Right renal cortex interstitium (tissue), 3 donors: ENCODE measurements around the gene NSUN6. TPM values are rescaled to one million over a fixed set of nuclear protein-coding genes. Genes with fewer than 3 reads are reported as not detected.

Experiments used
- DNase-seq, 3 donors: peaks; one replicate each; pipeline ENCODE4 v3.0.0-alpha.2; 2013; ENCODE audit warnings: low read depth in 3 of 3, low spot score in 2 of 3
- polyA plus RNA-seq, 3 donors: library from polyadenylated mRNA; unstranded; fragments of 120-200 nt; gene quantifications; one replicate each; pipeline ENCODE4 v1.2.1, GENCODE V29; 2013; ENCODE audit not compliant: insufficient read length in 3 of 3

Gene NSUN6
- polyA plus RNA-seq, 3 donors, result 20.0 to 22.7 (median 21.3) TPM

- no peak for DNase-seq
Measured at GRCh38 chr10:18565006-18565405, 86.4 kb downstream of the NSUN6 start.

DNA sequence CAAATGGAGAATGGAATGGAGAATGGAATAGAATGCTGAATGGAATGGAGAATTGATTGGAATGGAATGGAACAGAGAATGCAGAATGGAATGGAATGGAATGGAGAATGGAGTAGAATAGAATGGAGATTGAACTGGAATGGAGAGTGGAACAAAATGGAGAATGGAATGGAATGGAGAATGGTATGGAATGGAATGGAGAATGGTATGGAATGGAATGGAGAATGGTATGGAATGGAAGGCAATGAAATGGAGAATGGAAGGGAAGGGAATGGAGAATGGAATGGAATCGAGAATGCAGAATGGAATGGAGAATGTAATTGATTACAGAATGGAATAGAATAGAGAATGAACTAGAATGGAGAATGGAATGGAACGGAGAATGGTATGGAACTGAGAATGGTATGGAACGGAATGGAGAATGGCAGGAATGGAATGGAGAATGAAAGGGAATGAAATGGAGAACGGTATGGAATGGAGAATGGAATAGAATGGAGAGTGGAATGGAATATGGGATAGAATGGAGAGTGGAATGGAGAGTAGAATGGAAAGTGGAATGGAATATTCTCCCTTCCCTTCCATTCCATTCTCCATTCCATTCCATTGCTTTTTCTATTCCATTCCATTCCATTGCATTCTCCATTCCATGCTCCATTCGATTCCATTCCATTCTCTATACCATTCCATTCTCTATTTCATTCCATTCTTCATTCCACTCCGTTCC, 88.2 kb downstream of the NSUN6 start:
- no peak for DNase-seq

DNA sequence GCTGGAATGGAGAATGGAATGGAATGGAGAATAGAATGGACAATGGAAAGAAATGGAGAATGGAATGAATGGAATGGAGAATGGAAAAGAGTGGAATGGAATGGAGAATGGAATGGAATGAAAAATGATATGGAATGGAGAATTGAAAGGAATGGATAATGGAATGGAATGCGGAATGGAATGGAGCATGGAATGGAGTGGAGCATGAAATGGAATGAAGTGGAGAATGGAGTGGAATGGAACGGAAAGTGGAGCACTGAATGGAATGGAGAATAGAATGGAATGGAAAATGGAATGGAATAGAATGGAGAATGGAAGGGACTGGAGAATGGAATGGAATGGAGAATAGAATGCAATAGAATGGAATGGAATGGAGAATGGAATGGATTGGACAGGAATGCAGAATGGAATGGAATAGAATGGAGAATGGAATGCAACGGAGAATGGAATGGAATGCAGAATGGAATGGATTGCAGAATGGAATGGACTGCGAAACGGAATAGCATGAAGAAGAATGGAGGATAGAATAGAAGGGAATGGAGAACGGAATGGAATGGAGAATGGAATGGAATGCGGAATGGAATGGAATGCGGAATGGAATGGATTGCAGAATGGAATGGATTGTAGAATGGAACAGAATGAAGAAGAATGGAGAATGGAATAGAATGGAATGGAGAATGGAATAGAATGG, 89.4 kb downstream of the NSUN6 start:
- no peak for DNase-seq

- no peak for DNase-seq
Measured at GRCh38 chr10:18557960-18558359, 93.4 kb downstream of the NSUN6 start.

DNA sequence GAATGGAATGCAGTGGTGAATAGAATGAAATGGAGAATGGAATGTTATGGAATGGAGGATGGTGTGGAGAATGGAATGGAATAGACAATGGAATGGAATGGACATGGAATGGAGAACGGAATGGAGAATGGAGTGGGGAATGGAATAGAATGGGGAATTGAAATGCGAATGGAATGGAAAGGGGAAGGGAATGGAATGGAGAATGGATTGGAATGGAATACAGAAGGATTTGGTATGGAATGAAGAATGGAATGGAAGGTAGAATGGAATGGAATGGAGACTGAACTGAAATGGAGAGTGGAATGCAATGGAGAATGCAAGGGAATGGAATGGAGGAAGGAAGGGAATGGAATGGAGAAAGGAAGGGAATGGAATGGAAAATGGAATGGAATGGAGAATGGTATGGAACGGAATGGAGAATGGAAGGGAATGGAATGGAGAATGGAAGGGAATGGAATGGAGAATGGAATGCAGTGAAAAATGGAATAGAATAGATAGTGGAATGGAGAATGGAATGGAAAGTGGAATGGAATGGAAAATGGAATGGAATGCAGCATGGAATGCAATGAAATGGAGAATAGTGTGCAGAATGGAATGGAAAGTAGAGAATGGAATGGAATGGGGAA, 94.8 kb downstream of the NSUN6 start:
- DNase-seq, result no peak

DNA sequence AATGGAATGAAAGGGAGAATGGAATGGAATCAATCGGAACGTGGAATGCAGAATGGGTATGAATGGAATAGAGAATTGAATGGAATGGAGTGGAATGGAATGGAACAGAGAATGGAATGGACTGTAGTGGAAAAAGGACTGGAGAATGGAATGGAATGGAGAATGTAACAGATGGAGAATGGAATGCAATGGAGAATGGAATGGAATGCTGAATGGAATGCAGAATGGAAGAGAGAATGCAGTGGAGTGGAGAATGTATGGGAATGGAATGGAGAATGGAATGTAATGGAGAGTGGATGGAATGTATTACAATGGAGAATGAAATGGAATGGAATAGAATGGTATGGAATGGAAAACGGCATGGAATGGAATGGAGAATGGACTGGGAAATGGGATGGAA, 96.9 kb downstream of the NSUN6 start:
- DNase-seq, result no peak

- DNase-seq, result no peak
Measured at GRCh38 chr10:18551473-18551872, 99.9 kb downstream of the NSUN6 start.

- no peak for DNase-seq
Measured at GRCh38 chr10:18549105-18549504, 102.3 kb downstream of the NSUN6 start.

DNA sequence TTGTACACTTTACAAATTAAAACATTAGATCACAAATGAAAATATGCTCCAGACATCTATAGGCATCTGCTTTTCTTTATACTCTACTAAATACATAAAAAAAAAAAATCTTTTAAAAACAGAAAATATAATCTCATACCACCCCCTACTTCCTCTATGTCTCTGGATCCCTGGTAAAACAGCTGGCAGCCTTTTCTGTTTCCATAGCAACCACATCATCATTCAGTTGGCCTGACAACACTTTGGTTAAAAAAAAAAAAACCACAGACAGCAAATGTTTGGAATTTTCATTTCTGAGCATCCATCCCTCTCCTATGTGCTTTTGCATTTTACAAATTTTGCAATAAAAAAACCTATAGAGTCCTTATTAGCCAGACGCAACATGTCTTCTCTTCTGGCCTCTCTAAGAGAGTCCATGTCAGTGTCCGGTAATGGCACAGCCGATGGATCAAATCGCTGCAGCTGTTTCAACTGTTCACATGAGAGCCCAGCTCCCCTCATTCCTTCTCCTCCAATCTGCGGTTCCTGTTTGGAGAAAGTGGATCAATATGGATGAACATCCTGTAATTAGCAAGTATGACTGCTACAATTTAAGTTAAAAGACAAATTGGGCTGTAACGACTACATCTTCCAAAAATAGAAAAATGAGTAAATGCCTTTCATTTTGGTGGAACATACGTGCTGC, 105.6 kb downstream of the NSUN6 start:
- no peak for DNase-seq

- DNase-seq, result no peak
Measured at GRCh38 chr10:18542832-18543231, 108.6 kb downstream of the NSUN6 start.

- no peak for DNase-seq
Measured at GRCh38 chr10:18540195-18540594, 111.2 kb downstream of the NSUN6 start.

GRCh38 chr10:18539335-18539734, 112.1 kb downstream of the NSUN6 start:
- DNase-seq, result no peak

- DNase-seq, result peak in 2 of 3 donors; percentile 8 to 25
Measured at GRCh38 chr10:18533896-18534295, 117.5 kb downstream of the NSUN6 start.

DNA sequence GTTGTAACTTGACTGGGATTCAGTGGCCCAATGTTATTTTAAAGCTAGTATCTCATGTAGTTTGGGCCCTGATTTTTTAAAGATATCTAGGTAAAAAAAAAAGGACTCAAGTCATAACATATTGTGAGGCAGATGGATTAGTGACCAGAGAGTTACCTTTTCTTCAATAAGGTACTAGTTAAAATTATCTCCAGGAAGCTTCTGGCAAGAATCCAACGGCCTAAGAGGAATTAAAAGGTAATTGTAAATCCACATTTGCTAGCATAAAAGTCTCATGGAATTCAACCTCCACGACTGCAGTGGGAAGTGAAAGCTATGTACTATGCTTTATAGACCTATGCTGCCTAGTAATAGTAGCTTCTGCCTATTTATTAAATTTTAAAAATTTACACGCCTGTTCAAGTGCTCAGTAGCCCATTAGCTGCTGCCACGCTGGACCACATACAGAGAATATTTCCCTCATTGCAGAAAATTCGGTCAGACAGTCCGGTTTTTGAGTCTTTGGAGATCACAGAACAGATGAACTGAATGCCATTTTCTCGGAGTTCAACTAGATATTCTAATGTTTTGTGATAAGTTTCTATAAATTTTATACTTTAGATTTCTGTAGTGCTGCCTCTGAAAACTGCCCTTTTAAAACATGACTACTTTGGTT, 118.4 kb downstream of the NSUN6 start:
- no peak for DNase-seq

GRCh38 chr10:18528292-18528691, 123.1 kb downstream of the NSUN6 start:
- no peak for DNase-seq

- no peak for DNase-seq
Measured at GRCh38 chr10:18527687-18528086, 123.7 kb downstream of the NSUN6 start.

GRCh38 chr10:18523858-18524257, 127.5 kb downstream of the NSUN6 start:
- DNase-seq, result no peak

DNA sequence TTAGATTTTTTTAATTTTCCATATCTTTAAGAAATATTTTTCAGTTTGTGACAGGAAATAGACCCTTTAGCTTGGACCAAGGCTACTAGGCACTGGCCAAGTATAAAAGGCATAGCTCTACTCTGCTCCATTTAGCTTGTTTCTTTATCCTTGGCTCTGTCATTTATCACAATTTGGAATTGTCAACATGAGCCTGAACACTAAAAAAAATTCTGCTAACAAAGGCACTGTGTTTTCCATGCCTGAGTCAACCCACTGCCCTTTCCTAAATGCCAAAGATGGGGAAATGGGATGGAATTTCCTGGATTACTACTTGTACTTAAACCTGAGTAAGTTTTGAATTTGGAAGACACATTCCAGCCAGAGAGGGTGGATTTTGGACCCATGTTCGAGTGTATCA, 128.4 kb downstream of the NSUN6 start:
- no peak for DNase-seq

GRCh38 chr10:18516851-18517250, 134.5 kb downstream of the NSUN6 start:
- no peak for DNase-seq

- DNase-seq, result no peak
Measured at GRCh38 chr10:18514537-18514936, 136.8 kb downstream of the NSUN6 start.

DNA sequence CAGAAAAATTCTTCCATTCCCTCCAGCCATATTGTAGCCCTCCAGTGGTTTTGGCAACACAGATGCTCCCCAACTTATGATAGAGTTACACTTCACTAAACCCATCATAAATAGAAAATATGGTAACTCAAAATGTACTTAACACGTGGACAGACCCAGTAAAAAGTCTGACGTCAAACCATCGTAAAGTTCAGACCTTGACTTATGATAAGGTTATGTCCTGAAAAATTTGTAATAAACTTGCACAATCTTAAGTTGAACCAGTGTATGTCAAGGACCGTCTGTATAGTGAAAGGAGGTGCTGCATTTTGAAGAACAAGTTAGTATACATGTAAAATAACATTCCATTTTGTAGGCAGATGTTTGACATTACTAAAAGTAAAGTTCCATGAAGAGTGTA, 142.8 kb downstream of the NSUN6 start:
- no peak for DNase-seq
